Renal cortical epithelial cell (primary cell): Measurements from ENCODE around the gene CALY. TPM values are rescaled to one million over a fixed set of nuclear protein-coding genes. Genes with fewer than 3 reads are reported as not detected.
A peak's percentile ranks its signal among the peaks of the same experiment; 100 is the strongest.
"Not testable (repeated sequence)": the region's sequence is repeated elsewhere in the genome, so short reads cannot be mapped to it uniquely, and the experiment has no call there.

ENCODE experiments used
- DNase-seq: peaks from one replicate; pipeline ENCODE4 v3.0.0-alpha.2; 2011; ENCODE audit warnings: low read depth
- total RNA-seq: library from RNA; depleted of rRNA; stranded (reverse); fragments of >200 nt; gene quantifications from 2 replicates; pipeline ENCODE4 v1.2.3, GENCODE V29; 2014

CALY gene
- total RNA-seq, 1 donor from 2014 or later: not detected

GRCh38 chr10:133329491-133330202 is 7.0 kb downstream of the CALY start:
- peak; percentile 53 for DNase-seq

- no peak for DNase-seq
Measured at GRCh38 chr10:133328358-133329343, 8.0 kb downstream of the CALY start.

- no peak for DNase-seq
Measured at GRCh38 chr10:133327651-133328357, 8.9 kb downstream of the CALY start.

- DNase-seq: no peak
Measured at GRCh38 chr10:133326745-133327650, 9.7 kb downstream of the CALY start.

GRCh38 chr10:133326223-133326551 is 10.5 kb downstream of the CALY start:
- DNase-seq: no peak

GRCh38 chr10:133325440-133326222 is 11.1 kb downstream of the CALY start:
- DNase-seq: no peak

- DNase-seq: no peak
Measured at GRCh38 chr10:133324857-133325260, 11.8 kb downstream of the CALY start.

GRCh38 chr10:133324198-133324792 is 12.4 kb downstream of the CALY start:
- peak; percentile 66 for DNase-seq

- not testable (repeated sequence) for DNase-seq
Measured at GRCh38 chr10:133322064-133322709, 14.5 kb downstream of the CALY start.

- DNase-seq: not testable (repeated sequence)
Measured at GRCh38 chr10:133320852-133321422, 15.8 kb downstream of the CALY start.

- peak; percentile 9 for DNase-seq
Measured at GRCh38 chr10:133318494-133319127, 18.1 kb downstream of the CALY start.

GRCh38 chr10:133316732-133317131 is 20.0 kb downstream of the CALY start:
- DNase-seq: no peak

- no peak for DNase-seq
Measured at GRCh38 chr10:133316266-133316665, 20.4 kb downstream of the CALY start.

GRCh38 chr10:133315847-133316246 is 20.8 kb downstream of the CALY start:
- DNase-seq: no peak

GRCh38 chr10:133314911-133315310 is 21.8 kb downstream of the CALY start:
- no peak for DNase-seq

GRCh38 chr10:133313192-133313591 is 23.5 kb downstream of the CALY start:
- DNase-seq: no peak

GRCh38 chr10:133312769-133313145 is 23.9 kb downstream of the CALY start:
- DNase-seq: no peak

GRCh38 chr10:133312016-133312768 is 24.5 kb downstream of the CALY start:
- no peak for DNase-seq
